ENCODE data around the gene PSKH1.
"Not testable (repeated sequence)": the region's sequence is repeated elsewhere in the genome, so short reads cannot be mapped to it uniquely, and the experiment has no call there.

The PSKH1 gene

DNA sequence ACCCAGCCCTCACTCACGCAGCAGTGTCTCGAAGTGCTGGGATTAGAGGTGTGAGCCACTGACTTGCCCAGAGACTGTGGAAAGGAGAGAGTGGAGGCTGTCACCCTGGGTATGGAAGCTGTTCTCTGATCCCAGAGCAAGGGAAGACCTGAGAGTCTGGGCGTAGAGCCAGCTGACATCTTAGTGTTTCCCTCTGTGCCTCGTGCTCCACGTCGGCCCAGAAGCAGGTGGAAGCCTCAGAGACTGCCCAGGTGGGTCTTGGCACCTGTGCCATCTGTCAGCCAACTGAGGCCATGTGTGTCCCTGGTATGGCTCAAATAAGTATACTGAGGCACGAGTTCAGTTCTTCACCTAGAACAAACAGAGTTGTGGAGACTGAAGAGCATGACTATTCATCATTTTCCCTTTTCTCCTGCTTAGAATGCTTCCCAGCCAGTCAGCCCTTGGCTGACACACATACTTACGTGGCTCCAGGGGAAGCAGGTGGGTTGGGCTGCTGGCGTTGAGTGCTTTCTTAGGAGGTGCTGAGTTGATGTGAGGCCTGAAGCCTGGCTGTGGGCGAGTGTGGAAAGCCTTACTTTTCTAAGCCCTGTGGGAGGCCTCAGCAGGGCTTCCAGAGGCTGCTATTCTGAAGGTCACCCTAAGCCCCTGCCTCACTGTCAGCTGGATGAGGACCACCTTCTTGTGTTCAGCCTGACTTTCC lies 30.5 kb downstream of the PSKH1 start:
- in situ Hi-C loops (cut with MboI; ENCODE audit: low sequenced_read_pairs), result no loop called here

DNA sequence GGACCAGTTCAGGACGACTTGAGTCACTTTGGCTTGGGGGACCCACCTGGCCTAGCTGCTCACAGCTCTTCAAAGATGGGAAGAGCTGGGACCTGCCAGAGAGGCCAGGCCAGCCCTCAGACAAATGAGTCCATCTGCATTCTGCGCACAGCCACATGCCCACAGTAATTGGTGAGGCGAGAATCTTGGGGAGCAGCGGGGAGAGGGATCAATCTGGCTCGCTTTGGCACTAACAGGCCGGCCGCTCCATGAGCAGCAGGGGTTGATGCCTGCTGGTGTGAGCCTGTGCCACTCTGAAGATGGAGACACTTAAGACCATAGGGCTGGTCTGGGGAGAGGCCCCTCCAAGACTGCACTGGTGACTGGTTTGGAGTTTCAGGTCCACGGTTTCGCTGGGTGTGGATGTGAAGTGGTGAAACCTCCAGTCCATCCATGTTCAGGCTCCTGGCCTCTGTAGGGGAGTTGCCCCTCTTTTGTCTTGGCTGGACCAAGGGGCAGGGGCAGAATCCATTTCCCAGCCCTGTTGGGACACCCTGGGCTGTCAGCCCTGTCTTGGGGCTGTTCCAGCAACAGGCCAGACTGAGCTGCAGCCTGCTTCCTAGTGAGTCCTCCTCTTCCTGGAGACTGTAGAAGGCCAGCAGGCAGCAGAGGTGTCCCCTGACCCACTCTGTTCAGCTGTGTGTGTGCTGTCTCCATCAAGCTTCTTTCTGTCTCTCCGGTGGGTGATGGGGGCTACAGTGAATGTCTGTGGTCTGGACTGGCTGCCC lies 31.3 kb downstream of the PSKH1 start:
- in situ Hi-C loops (cut with MboI; ENCODE audit: low sequenced_read_pairs), result no loop called here

DNA sequence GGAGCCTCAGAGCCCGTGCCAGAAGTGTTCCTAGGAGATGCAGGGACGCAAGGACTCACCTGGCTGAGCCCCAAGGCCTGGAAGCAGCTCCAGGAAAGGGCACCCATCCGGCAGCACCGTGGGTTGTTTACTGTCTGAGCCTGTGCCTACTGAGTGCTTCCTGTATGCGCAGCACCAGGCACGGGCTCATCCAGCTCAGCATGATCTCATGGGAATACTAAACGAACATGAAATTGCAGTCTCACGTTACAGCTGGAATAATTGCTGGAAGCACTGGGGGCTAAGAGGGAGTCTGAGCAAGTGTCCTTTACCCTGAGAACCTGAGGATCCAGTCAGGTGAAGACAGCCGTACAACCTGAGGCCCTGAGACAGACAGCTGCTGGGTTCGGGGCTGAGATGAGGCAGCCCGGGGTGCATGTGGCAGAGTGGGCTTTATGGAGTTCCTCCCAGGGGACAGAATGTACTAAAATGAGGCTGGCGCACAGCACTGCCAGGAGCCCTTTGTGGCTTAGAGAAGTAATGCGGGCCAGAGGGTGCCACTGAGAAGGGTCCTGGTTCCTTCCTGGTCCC lies 33.2 kb downstream of the PSKH1 start:
- in situ Hi-C loops (cut with MboI; ENCODE audit: low sequenced_read_pairs), result no loop called here

DNA sequence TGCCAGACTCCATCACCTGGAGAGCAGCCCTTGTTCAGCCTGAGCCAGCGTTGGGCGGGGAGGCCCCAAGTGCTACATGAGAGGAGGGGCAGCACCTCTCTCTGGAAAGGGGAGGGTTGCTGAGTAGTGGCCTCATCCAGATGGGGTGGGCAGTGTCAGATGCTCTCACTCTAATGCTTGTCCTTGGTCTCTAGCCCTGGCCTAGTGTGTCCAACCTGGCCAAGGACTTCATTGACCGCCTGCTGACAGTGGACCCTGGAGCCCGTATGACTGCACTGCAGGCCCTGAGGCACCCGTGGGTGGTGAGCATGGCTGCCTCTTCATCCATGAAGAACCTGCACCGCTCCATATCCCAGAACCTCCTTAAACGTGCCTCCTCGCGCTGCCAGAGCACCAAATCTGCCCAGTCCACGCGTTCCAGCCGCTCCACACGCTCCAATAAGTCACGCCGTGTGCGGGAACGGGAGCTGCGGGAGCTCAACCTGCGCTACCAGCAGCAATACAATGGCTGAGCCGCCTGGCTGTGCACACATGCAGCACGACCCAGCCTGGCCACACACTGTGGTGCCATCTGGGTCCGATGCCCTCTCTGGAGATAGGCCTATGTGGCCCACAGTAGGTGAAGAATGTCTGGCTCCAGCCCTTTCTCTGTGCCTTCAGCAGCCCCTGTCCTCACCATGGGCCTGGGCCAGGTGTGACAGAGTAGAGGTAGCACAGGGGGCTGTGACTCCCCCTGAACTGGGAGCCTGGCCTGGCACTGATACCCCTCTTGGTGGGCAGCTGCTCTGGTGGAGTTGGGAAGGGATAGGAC lies 34.3 kb downstream of the PSKH1 start:
- in situ Hi-C loops (cut with MboI; ENCODE audit: low sequenced_read_pairs), result no loop called here

DNA sequence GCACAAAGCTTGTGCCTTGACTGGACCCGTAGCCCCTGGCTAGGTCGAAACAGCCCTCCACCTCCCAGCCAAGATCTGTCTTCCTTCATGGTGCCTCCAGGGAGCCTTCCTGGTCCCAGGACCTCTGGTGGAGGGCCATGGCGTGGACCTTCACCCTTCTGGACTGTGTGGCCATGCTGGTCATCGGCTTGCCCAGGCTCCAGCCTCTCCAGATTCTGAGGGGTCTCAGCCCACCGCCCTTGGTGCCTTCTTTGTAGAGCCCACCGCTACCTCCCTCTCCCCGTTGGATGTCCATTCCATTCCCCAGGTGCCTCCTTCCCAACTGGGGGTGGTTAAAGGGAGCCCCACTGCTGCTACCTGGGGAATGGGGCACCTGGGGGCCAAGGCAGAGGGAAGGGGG lies 35.1 kb downstream of the PSKH1 start:
- in situ Hi-C loops (cut with MboI; ENCODE audit: low sequenced_read_pairs), result no loop called here

DNA sequence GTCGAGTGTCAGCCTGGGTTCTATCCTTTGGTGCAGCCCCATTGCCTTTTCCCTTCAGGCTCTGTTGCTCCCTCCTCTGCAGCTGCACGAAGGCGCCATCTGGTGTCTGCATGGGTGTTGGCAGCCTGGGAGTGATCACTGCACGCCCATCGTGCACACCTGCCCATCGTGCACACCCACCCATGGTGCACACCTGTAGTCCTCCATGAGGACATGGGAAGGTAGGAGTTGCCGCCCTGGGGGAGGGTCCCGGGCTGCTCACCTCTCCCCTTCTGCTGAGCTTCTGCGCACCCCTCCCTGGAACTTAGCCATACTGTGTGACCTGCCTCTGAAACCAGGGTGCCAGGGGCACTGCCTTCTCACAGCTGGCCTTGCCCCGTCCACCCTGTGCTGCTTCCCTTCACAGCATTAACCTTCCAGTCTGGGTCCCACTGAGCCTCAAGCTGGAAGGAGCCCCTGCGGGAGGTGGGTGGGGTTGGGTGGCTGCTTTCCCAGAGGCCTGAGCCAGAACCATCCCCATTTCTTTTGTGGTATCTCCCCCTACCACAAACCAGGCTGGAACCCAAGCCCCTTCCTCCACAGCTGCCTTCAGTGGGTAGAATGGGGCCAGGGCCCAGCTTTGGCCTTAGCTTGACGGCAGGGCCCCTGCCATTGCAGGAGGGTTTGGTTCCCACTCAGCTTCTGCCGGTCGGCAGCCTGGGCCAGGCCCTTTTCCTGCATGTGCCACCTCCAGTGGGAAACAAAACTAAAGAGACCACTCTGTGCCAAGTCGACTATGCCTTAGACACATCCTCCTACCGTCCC lies 35.7 kb downstream of the PSKH1 start:
- in situ Hi-C loops (cut with MboI; ENCODE audit: low sequenced_read_pairs), result no loop called here

DNA sequence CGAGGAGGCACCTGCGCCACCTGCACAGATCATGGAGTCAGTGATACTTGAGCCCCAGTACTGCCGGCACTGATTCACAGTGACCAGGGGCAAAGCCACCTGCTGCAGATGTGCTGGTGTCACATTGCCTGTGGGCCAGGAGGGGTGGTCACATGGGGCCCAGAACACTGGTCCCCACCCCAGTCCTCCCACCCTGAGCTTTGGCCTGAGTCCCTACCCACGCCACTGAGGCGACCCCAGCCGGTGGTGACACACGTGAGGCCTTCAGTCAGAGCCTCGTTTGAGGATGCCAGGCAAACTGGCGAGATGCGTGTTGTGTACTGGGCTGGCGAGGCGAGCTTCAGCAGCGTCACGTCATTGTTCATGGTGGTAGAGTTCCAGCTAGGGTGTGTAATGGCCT lies 37.1 kb downstream of the PSKH1 start:
- in situ Hi-C loops (cut with MboI; ENCODE audit: low sequenced_read_pairs), result no loop called here

DNA sequence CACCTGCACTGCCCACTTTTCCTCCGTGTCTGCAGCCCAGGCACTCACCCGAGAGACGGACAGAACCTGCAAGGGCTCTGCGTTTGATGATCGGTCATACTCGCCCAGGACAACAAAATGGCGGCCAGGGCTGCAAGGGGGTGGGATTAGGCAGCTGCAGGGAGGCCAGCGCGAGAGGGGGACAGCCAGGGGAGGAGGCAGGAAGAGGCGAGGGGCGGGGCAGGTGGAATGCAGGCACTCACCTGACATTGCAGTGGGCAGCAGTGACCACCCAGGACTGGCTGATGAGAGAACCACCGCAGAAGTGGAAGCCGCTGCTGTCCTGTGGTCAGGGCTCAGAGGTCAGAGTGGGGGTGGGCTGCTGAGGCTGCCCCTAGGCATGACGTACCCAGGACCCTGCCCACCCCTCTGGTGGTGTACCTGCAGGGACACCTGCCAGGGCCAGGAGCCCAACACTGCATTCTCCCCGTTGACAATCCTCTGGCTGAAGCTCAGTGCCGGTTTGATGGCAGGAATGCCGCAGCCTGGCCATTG lies 37.7 kb downstream of the PSKH1 start:
- in situ Hi-C loops (cut with MboI; ENCODE audit: low sequenced_read_pairs), result no loop called here

DNA sequence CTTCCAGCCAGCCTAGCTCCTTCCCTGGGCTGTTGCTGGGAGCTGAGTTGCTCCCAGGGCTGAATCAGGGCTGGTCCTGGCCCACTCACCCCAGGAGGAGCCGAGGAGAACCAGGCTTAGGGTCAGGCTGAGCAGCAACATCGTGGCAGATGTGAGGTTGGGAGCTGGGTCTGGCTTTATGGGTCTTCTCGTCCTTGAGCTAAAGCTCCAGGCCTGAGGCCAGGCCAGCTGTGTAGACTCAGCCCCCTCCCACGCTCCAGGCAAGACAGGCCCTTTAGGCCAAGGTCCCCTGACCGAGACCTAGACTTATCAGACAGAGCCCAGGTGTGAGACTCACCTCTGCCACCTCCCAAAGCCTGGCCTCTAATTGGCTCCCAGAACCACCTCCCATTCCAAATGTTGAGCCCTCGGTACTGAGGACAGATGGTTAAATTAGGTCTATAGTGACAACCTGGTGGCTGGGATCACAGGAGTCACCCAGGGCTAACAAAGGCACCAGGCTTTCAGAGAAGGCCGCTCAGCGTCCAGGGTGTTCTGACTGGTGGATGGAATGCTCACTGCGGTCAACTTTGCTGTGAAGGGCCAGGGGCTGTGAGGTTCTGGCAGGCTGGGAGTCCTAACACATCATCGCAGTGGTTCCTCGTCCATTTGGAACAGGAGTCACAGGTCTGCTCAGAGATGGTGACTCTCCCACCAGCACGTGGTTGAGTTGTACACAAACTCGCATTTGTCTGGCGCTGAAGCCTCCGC lies 38.8 kb downstream of the PSKH1 start, which contains the start of gene CTRL:
CTRL (minus strand) TSS at position 151 of the 750 bp plus-strand sequence; CDS start at position 141, 10 bp downstream.
- in situ Hi-C loops (cut with MboI; ENCODE audit: low sequenced_read_pairs), result no loop called here

DNA sequence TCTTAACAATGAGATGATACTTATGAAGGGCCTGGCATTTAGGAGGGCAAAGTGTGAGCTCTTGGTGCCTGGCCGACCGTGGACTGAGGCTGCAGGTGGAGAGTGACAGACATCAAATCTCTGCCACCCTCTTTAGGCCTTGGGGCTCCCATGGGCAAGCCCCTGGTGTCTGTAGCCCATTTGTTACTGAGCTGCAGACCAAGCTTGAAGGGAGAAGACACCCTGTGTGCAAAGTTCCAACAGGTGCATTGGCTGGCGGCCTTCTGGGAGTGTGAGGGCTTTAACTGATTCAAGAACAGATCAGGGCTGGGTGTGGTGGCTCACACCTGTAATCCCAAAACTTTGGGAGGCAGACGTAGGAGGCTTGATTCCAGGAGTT lies 39.4 kb downstream of the PSKH1 start:
- in situ Hi-C loops (cut with MboI; ENCODE audit: low sequenced_read_pairs), result no loop called here

DNA sequence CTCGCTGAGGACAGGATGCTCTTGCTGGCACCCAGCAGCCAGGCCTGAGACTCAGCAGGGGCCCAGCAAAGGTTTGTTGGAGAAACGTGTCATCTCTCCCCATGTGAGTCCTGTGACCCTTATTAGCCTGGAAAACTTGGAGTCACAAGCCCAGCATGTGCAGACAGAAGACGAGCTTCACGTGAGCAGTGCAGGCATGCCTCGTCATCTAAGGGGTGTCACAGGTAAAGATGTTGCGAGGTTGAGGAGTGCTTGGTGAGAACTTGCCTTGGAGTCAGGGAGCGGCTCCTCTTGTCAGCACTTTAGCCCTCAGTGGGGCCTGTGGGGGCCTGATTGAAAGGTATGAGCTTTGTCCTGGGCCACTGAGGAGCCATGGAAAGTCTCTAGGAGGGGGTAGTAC lies 40.8 kb downstream of the PSKH1 start:
- in situ Hi-C loops (cut with MboI; ENCODE audit: low sequenced_read_pairs), result no loop called here

DNA sequence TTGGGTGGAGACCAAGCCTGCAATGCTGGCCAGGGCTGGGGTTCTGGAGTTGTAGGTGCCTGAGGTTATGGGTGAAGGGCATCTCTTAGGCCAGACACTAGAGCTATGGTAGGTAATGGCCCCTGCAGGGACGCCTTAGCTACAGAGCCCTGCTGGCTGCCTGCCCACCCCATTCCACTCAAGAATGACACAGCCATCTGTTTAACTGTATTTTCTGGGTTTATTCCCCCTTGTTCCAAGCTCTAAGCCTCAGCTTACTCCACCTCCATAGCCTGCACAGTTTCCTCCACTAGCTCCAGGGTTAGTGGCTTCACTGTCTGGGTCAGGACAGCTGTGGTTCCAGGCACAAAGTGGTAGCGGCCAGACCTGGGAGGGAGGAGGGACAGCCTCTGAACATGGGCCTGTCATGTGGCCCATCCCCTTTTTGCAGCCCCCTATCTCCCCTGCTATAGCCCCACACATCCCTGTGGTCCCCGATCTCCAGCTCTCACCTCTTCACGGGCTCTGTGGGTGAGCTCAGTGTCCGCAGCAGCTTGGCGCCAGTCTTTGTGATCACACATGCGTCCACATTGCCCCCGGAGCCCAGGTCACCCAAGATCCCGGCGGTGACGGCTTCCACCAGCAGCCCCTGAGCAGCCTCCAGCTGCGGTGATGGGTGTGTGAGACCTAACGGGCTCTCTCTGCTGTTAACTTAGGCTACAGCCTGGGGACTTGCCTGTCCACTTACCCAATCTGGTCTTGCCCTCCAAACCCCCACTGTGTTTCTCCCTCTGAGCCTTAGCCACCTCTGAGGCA lies 41.4 kb downstream of the PSKH1 start:
- in situ Hi-C loops (cut with MboI; ENCODE audit: low sequenced_read_pairs), result no loop called here

DNA sequence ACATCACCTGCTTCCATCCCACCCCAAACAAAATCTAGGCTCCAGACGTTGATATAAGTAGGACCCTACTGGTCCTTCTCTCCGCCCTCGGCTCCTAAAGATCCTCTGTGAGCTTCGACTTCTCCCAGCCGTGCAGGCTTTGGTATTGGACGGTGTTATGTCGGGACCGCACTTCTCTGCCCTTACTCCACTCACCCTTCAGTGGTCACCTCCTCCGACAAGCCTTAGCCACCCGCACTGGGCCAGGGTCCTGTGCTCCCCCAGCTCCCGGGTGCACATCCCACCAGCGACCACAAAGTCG lies 42.0 kb downstream of the PSKH1 start:
- in situ Hi-C loops (cut with MboI; ENCODE audit: low sequenced_read_pairs), result no loop called here

DNA sequence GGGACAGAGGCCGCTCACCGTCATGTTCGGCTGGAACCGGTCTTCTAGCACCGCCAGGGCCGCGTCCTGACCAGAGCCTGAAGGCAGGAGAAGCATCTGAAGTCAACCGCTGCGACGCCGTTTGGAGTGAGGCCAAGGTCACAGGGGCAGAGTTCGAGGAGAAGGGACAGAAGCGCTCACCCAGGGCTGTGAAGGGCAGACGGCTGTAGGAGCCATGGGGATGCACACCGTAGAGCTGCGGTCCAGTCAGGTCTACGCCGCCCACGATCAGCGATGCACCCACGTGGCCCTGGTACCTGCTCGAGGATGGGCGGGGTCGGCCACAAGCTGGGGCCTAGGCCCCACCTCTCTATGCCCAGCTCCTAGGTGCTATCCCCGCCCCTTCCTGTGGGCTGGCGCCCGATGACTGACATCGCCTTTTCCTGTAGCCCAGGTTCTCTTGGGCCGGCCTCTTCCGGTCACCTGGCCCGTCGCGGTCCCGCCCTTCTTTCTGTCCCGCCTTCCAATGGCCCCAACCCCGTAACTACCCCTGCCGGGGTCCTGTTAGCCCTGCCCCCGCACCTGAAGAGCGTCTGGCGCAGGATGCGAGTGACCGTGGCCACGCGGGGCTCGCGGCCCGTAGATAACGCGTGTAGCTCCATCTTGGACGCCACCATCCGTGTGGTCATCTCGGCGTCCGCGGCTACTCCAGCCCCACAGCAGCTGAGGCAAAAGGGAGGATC lies 42.5 kb downstream of the PSKH1 start:
- in situ Hi-C loops (cut with MboI; ENCODE audit: low sequenced_read_pairs), result no loop called here

DNA sequence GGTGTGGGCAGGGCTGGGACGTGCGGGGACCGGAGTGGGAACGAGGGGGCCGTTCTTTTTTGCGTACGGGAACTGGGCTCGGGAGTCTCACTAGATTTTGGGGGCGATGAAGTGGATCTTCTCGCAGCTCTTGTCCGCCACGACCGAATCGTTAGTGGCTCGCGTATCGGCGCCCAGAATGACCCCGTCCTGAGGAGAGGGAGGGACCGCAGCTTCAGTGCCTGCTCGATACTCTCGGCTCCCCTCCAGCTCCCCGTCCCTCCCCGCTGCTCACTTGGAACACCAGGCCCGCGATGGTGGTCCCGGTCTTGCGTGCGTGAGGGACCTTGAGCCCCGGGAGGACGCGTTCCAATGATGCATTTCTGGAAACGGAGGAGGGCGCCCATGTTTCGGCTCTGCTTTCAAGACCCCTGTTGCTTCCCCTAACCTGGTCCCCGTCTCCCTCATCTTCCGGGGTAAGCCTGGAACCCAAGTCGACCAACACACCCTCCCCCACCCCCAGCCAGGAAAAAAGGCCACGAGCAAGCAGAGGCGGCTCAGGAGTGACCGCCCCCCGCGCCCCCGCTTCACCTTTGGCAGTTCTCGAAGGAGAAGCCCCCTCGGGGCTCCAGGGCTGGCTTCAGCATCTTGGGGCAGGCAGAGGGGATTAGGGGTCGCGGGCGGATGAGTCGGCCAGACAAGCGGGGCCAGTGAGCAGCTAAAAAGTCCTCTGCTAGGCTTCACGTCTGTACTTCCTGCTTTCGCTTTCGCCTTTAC lies 43.2 kb downstream of the PSKH1 start, which contains the start of gene PSMB10:
PSMB10 (minus strand) TSS at position 727 of the 756 bp plus-strand sequence; CDS start at position 626, 101 bp downstream.
- in situ Hi-C loops (cut with MboI; ENCODE audit: low sequenced_read_pairs), result no loop called here

DNA sequence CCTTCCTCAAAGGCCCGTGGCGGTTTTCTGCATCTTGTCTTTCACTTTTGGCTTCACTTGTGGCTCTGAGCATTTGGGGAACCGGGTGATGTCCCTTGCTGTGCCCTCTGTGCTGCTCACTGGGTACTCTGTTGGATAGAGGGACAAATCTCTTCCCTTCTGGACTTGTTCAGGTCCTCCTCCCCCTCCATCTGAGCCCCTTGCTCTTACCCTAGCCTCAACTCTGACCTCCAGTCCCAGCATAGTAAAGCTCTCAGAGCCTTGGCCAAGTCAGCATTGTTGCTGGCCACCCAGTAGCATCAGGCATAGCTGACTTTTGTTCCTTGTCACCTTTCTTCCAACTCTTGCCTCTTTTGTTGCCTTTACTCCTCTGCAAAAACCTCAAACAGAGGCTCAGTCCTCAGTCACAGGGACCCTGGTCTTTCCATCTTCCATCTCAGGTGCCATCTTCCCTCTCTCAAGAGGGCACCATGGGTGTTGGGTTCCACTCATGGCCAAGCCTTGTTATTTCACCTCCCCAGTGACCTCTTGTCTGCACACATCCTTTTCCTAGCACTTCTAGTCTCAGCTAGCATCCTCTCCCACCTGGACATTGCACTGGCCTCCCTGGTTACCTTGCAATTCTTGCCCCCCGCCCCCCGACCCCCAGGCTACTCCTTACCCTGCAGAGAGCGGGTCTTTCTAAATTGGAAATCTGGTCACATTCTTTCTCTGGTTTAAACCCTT lies 44.0 kb downstream of the PSKH1 start:
- in situ Hi-C loops (cut with MboI; ENCODE audit: low sequenced_read_pairs), result no loop called here

DNA sequence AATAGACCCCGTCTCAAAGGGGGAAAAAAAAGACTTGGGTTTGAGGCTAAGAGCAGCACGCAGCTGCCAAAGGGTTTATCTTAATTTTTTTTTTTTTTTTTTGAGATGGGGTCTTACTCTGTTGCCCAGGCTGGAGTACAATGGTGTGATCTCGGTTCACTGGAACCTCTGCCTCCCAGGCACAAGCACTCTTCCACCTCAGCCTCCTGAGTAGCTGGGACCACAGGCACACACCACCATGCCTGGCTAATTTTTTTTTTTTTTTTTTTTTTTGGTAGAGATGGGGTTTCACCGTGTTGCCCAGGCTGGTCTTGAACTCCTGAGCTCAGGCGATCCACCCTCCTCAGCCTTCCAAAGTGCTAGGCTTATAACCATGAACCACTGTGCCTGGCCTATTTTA lies 44.7 kb downstream of the PSKH1 start:
- in situ Hi-C loops (cut with MboI; ENCODE audit: low sequenced_read_pairs), result not testable (repeated sequence)
